OCI-LY3 (cell line): ENCODE results near the gene SPOPL.

Experiments used
- H2AFZ ChIP-seq: fragments of 200-600, 300-600 bp; shearing (Covaris generic); 2 replicates; pipeline ENCODE4 v1.6.0; 2014; ENCODE audit warnings: antibody characterized with exemption, low read depth, low read length
- H3K27ac ChIP-seq: fragments of 200-600, 300-600 bp; sonication (generic); 2 replicates; pipeline ENCODE4 v1.5.1; 2014; ENCODE audit warnings: mild to moderate bottlenecking, low read length, moderate library complexity, mixed read lengths
- H3K27me3 ChIP-seq: fragments of 200-600, 300-600 bp; sonication (generic); 2 replicates; pipeline ENCODE4 v1.6.1; 2014; ENCODE audit warnings: low read depth, low read length, mixed read lengths
- H3K36me3 ChIP-seq: fragments of 200-600, 300-600 bp; sonication (generic); replicated peaks from 2 replicates; pipeline ENCODE3; 2014; ENCODE audit warnings: low read depth, low read length, mixed read lengths
- H3K4me1 ChIP-seq: fragments of 300-600, 200-600 bp; sonication (generic); 2 replicates; pipeline ENCODE4 v1.6.1; 2014; ENCODE audit warnings: low read length, mixed read lengths
- H3K4me2 ChIP-seq: fragments of 200-600, 300-600 bp; sonication (generic); 2 replicates; pipeline ENCODE4 v1.6.1; 2014; ENCODE audit warnings: low read length, mixed read lengths
- H3K4me3 ChIP-seq: fragments of 300-600, 200-600 bp; sonication (generic); 2 replicates; pipeline ENCODE4 v1.5.1; 2014; ENCODE audit warnings: antibody characterized with exemption, mild to moderate bottlenecking, low read length, moderate library complexity
- H3K79me2 ChIP-seq: fragments of 300-600, 200-600 bp; shearing (Covaris generic); 2 replicates; pipeline ENCODE4 v1.6.1; 2014; ENCODE audit warnings: mild to moderate bottlenecking, low read length, mixed read lengths
- H3K9ac ChIP-seq: fragments of 300-600, 200-600 bp; shearing (Covaris generic); 2 replicates; pipeline ENCODE4 v1.6.0; 2014; ENCODE audit warnings: mild to moderate bottlenecking, low read length, moderate library complexity
- H3K9me3 ChIP-seq: fragments of 200-600, 300-600 bp; shearing (Covaris generic); 2 replicates; pipeline ENCODE4 v1.6.1; 2014; ENCODE audit warnings: low read length, mixed read lengths; ENCODE audit not compliant: insufficient read depth
- H4K20me1 ChIP-seq: fragments of 200-600, 300-600 bp; sonication (generic); 2 replicates; pipeline ENCODE4 v1.6.1; 2016; ENCODE audit warnings: low read length, mixed read lengths; ENCODE audit not compliant: insufficient read depth
- CTCF ChIP-seq: fragments of 200-600, 300-600 bp; sonication (generic); IDR thresholded peaks from 2 replicates; pipeline ENCODE4 v1.5.1; 2014; ENCODE audit warnings: antibody characterized with exemption, low read length, low read depth
- EZH2phosphoT487 ChIP-seq: fragments of 200-600 bp; shearing (Covaris generic); IDR thresholded peaks from 2 replicates; pipeline ENCODE4 v1.6.1; 2018; ENCODE audit warnings: antibody characterized with exemption, mixed run types, low read depth

Gene SPOPL

GRCh38 chr2:138565230-138565598, 63.6 kb downstream of the SPOPL start:
- TF ChIP-seq CTCF = no peak
- no peak for TF ChIP-seq EZH2phosphoT487
- H3K4me2 ChIP-seq = no peak overlapping the region
- no peaks in the 10 kb centered on the region for H3K27me3 ChIP-seq
- no peak overlapping the region for H3K4me3 ChIP-seq
- H2AFZ ChIP-seq = no peak overlapping the region
- H3K4me1 ChIP-seq = no peaks in the 10 kb centered on the region
- H3K27ac ChIP-seq = no peak overlapping the region
- no peaks in the 10 kb centered on the region for H4K20me1 ChIP-seq
- H3K36me3 ChIP-seq = peaks cover 62% of the 10 kb centered on the region
- H3K79me2 ChIP-seq = no peaks in the 10 kb centered on the region
- H3K9ac ChIP-seq = no peak overlapping the region
- H3K9me3 ChIP-seq = no peaks in the 10 kb centered on the region

GRCh38 chr2:138572318-138572717, 70.7 kb downstream of the SPOPL start:
- H3K9me3 ChIP-seq = no peaks in the 10 kb centered on the region

DNA sequence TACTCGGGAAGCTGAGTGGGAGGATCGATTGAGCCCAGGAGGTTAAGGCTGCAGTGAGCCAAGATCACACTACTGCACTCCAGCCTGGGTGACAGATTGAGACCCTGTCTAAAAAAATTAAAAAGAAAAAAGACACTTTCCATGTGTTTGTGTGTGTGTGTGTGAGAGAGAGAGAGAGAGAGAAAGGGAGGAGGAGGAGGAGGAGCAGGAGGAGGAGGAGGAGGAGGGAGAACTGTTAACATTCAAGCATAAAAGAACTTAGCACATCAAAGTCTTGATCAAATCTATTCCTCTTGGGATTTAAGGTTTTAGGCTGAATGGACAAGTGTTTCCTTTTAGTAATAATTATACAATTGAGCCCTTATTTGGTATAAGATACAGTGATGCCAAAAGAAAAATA, 75.5 kb downstream of the SPOPL start:
- Histone ChIP-seq H4K20me1 (no peaks in the 10 kb centered on the region), H3K9me3 (no peaks in the 10 kb centered on the region), H3K4me2 (no peak overlapping the region), H3K9ac (no peak overlapping the region), H3K4me3 (no peak overlapping the region), H2AFZ (no peak overlapping the region), H3K79me2 (no peaks in the 10 kb centered on the region), H3K36me3 (peaks cover 23% of the 10 kb centered on the region), H3K4me1 (no peaks in the 10 kb centered on the region), H3K27ac (no peak overlapping the region), H3K27me3 (no peaks in the 10 kb centered on the region)
- TF ChIP-seq CTCF (no peak), EZH2phosphoT487 (no peak)

More at GRCh38 chr2:138572318-138572717, 70.7 kb downstream of the SPOPL start:
- no peaks in the 10 kb centered on the region for H3K79me2 ChIP-seq
- H3K4me1 ChIP-seq = no peaks in the 10 kb centered on the region
- H3K4me2 ChIP-seq = no peak overlapping the region
- no peaks in the 10 kb centered on the region for H4K20me1 ChIP-seq
- H3K36me3 ChIP-seq = peaks cover 50% of the 10 kb centered on the region
- H3K27ac ChIP-seq = no peak overlapping the region
- no peaks in the 10 kb centered on the region for H3K27me3 ChIP-seq
- H2AFZ ChIP-seq = no peak overlapping the region
- no peak overlapping the region for H3K9ac ChIP-seq
- no peak for TF ChIP-seq CTCF
- TF ChIP-seq EZH2phosphoT487 = no peak
- no peak overlapping the region for H3K4me3 ChIP-seq

- TF ChIP-seq EZH2phosphoT487 (no peak), CTCF (no peak)
Observed at GRCh38 chr2:138579556-138579955, 78.0 kb downstream of the SPOPL start.

More at GRCh38 chr2:138579556-138579955, 78.0 kb downstream of the SPOPL start:
- H3K4me3 ChIP-seq = no peak overlapping the region
- H3K4me2 ChIP-seq = no peak overlapping the region
- H3K27me3 ChIP-seq = no peaks in the 10 kb centered on the region
- H4K20me1 ChIP-seq = no peaks in the 10 kb centered on the region
- no peak overlapping the region for H2AFZ ChIP-seq
- H3K9ac ChIP-seq = no peak overlapping the region
- H3K27ac ChIP-seq = no peak overlapping the region
- H3K9me3 ChIP-seq = no peaks in the 10 kb centered on the region
- H3K36me3 ChIP-seq = peaks cover 4% of the 10 kb centered on the region
- no peaks in the 10 kb centered on the region for H3K4me1 ChIP-seq
- no peaks in the 10 kb centered on the region for H3K79me2 ChIP-seq
